K562 (cell line): ENCODE data around the gene AFG1L. TPM values are rescaled to one million over a fixed set of nuclear protein-coding genes. Genes with fewer than 3 reads are reported as not detected.
A peak's percentile ranks its signal among the peaks of the same experiment; 100 is the strongest.

Experiments used
- ATF1 ChIP-seq, 2 experiments: fragments of 450-650 bp in 1 of 2; IDR thresholded peaks; 2 replicates each; pipeline ENCODE4 v1.6.1; 2016; ENCODE audit warnings: missing compliant biosample characterization in 1 of 2, missing genetic modification characterization in 1 of 2
- CHCHD3 ChIP-seq: fragments of 250-450 bp; sonication (Bioruptor Pico); IDR thresholded peaks from 2 replicates; pipeline ENCODE4 v2.1.2; 2022; ENCODE audit warnings: mild to moderate bottlenecking
- HMG20B ChIP-seq: fragments of 250-450 bp; sonication (Bioruptor Pico); IDR thresholded peaks from 2 replicates; pipeline ENCODE4 v1.5.0; 2021; ENCODE audit warnings: mild to moderate bottlenecking
- MNT ChIP-seq, 2 experiments: fragments of 450-650 bp; conservative IDR thresholded peaks; 2 replicates each; pipeline ENCODE4 v1.6.1; 2017; ENCODE audit warnings: mild to moderate bottlenecking in 2 of 2, moderate library complexity in 2 of 2
- NFXL1 ChIP-seq: fragments of 450-650 bp; formaldehyde crosslinking; IDR thresholded peaks from 2 replicates; pipeline ENCODE4 v1.4.0; 2021; ENCODE audit warnings: mild to moderate bottlenecking
- NR4A1 ChIP-seq, 2 experiments: fragments of 250-450 bp in 1 of 2; fragments of 450-650 bp in 1 of 2; sonication (Bioruptor Pico) in 1 of 2; IDR thresholded peaks; 2 replicates each; pipeline versions ENCODE4 v1.4.0 to v1.6.1; 2016 to 2020; ENCODE audit warnings: mild to moderate bottlenecking in 2 of 2, missing compliant biosample characterization in 1 of 2, missing genetic modification characterization in 1 of 2, moderate library complexity in 1 of 2
- PATZ1 ChIP-seq: fragments of 250-450 bp; sonication (Bioruptor Pico); IDR thresholded peaks from 2 replicates; pipeline ENCODE4 v1.5.0; 2020; ENCODE audit warnings: mild to moderate bottlenecking, borderline replicate concordance
- SIN3A ChIP-seq, 2 experiments: fragments of 150-350 bp in 1 of 2; IDR thresholded peaks; 2 replicates each; pipeline ENCODE4 v1.6.1; 2011 to 2016; ENCODE audit warnings: borderline replicate concordance in 2 of 2, low read depth in 2 of 2, low read length in 2 of 2, mild to moderate bottlenecking in 2 of 2, moderate library complexity in 2 of 2; ENCODE audit not compliant: control insufficient read depth in 1 of 2
- SRSF3 ChIP-seq: fragments of 200-400 bp; formaldehyde crosslinking; IDR thresholded peaks from 2 replicates; pipeline ENCODE4 v1.6.1; 2016; ENCODE audit warnings: mild to moderate bottlenecking, low read length, moderate library complexity; ENCODE audit not compliant: insufficient read depth
- SRSF7 ChIP-seq: fragments of 200-400 bp; formaldehyde crosslinking; optimal IDR thresholded peaks from 2 replicates; pipeline ENCODE3; 2017; ENCODE audit warnings: mild to moderate bottlenecking, low read depth, low read length
- TEAD1 ChIP-seq, 2 experiments: fragments of 450-650 bp in 1 of 2; sonication (generic) in 1 of 2; formaldehyde crosslinking; IDR thresholded peaks; 2 replicates each; pipeline versions ENCODE4 v1.4.0 to v1.8.0; 2020 to 2022; ENCODE audit warnings: mild to moderate bottlenecking in 2 of 2, missing genetic modification reagents in 1 of 2
- U2AF1 ChIP-seq: fragments of 200-400 bp; formaldehyde crosslinking; optimal IDR thresholded peaks from 2 replicates; pipeline ENCODE3; 2017; ENCODE audit warnings: mild to moderate bottlenecking, low read depth, low read length, moderate library complexity
- USF2 ChIP-seq: sonication (generic); formaldehyde crosslinking; IDR thresholded peaks from 2 replicates; pipeline ENCODE4 v1.5.0; 2020; ENCODE audit warnings: missing genetic modification reagents
- ZBTB7A ChIP-seq: IDR thresholded peaks from 2 replicates; pipeline ENCODE4 v1.6.1; 2011; ENCODE audit warnings: low read depth, mild to moderate bottlenecking, low read length, moderate library complexity, borderline replicate concordance; ENCODE audit not compliant: control insufficient read depth
- ZFX ChIP-seq: sonication (generic); formaldehyde crosslinking; IDR thresholded peaks from 2 replicates; pipeline ENCODE4 v1.8.0; 2022; ENCODE audit warnings: mild to moderate bottlenecking, missing genetic modification reagents, moderate library complexity
- ZNF133 ChIP-seq: fragments of 250-450 bp; sonication (Bioruptor Pico); IDR thresholded peaks from 2 replicates; pipeline ENCODE4 v1.4.0; 2020; ENCODE audit warnings: mild to moderate bottlenecking
- ZNF41 ChIP-seq: fragments of 250-450 bp; sonication (Bioruptor Pico); conservative IDR thresholded peaks from 2 replicates; pipeline ENCODE4 v1.4.0; 2020; ENCODE audit warnings: mild to moderate bottlenecking
- ZNF707 ChIP-seq: fragments of 250-450 bp; sonication (Bioruptor Pico); conservative IDR thresholded peaks from 2 replicates; pipeline ENCODE4 v1.8.0; 2022; ENCODE audit warnings: inconsistent platforms, mild to moderate bottlenecking, moderate library complexity
- ZNF75A ChIP-seq: fragments of 450-650 bp; formaldehyde crosslinking; IDR thresholded peaks from 2 replicates; pipeline ENCODE4 v1.4.0; 2020; ENCODE audit warnings: mild to moderate bottlenecking
- ZNF778 ChIP-seq: fragments of 450-650 bp; formaldehyde crosslinking; IDR thresholded peaks from 2 replicates; pipeline ENCODE4 v1.4.0; 2020; ENCODE audit warnings: mild to moderate bottlenecking, moderate library complexity
- polyA plus RNA-seq, 8 experiments: library from polyadenylated mRNA; depleted of rRNA in 4 of 8; stranded (reverse) in 5 of 8; unstranded in 3 of 8; fragments of >200 nt; fragmentation: Nextera tagmentation in 2 of 8; fragmentation: Illumina TruSeq in 1 of 8; extraction: Ambion mirVana in 2 of 8; extraction: Trizol in 1 of 8; gene quantifications; 2 replicates each; pipeline versions ENCODE4 v1.2.1 to v1.2.3, GENCODE V29; 2011 to 2014; ENCODE audit warnings: inconsistent platforms in 1 of 8, missing spikeins in 1 of 8
- total RNA-seq, 7 experiments: library from RNA; depleted of rRNA in 6 of 7; stranded (reverse); fragments of >200 nt in 6 of 7; fragmentation: Illumina TruSeq in 2 of 7; extraction: Trizol in 2 of 7; gene quantifications; 2 replicates each; pipeline versions ENCODE4 v1.2.1 to v1.2.3, GENCODE V29; 2011 to 2021; ENCODE audit warnings: low replicate concordance in 1 of 7

Gene AFG1L
- total and polyA plus RNA-seq, 9 of the 15 experiments (the other 6 are each of a cell fraction or from before 2014, with no cell fraction given) = 2.2 to 15.5 (median 5.8) TPM

- no peak for TF ChIP-seq USF2 (CRISPR knock-in tag)
- TF ChIP-seq U2AF1 = no peak
- TF ChIP-seq MNT (conservative IDR thresholded peaks at IDR 0.05) = peak in 1 of 2 experiments; percentile 30; a peak in 1 of 4 replicates
- no peak for TF ChIP-seq HMG20B
- TF ChIP-seq TEAD1 (CRISPR knock-in tag; IDR thresholded peaks at IDR 0.05) = peak in 1 of 2 experiments; percentile 73; a peak in 3 of 4 replicates
- TF ChIP-seq SRSF7 = no peak
- no peak for TF ChIP-seq PATZ1
- TF ChIP-seq ATF1 (CRISPR knock-in tag; IDR thresholded peaks at IDR 0.05) = no peak
- peak; percentile 34; the same call in 1 of the 2 replicates for TF ChIP-seq ATF1 (tag; IDR thresholded peaks at IDR 0.05)
- TF ChIP-seq SRSF3 = no peak
- TF ChIP-seq ZBTB7A = no peak
- TF ChIP-seq ZNF75A (CRISPR knock-in tag) = no peak
- no peak for TF ChIP-seq ZNF778
- TF ChIP-seq ZNF133 (CRISPR knock-in tag) = no peak
- no peak for TF ChIP-seq ZNF707
- TF ChIP-seq NR4A1 (CRISPR knock-in tag; IDR thresholded peaks at IDR 0.05) = no peak
- peak; percentile 60; the same call in 1 of the 2 replicates for TF ChIP-seq NR4A1 (tag; IDR thresholded peaks at IDR 0.05)
- TF ChIP-seq ZNF41 (CRISPR knock-in tag) = peak; percentile 63; the same call in 1 of the 2 replicates
- no peak for TF ChIP-seq SIN3A (IDR thresholded peaks at IDR 0.05; ENCODE audit: borderline replicate concordance in 2 of 2, control insufficient read depth in 1 of 2, low read depth in 2 of 2, low read length in 2 of 2)
- TF ChIP-seq NFXL1 (CRISPR knock-in tag) = peak; percentile 34; the same call in 1 of the 2 replicates
- TF ChIP-seq CHCHD3 (CRISPR knock-in tag) = no peak
- no peak; the same call in 1 of the 2 replicates for TF ChIP-seq ZFX (CRISPR knock-in tag)
Measured at GRCh38 chr6:108361312-108361932, 66.6 kb downstream of the AFG1L start (continued).
